Measurements from ENCODE around the gene ZNF892.

- TF ChIP-seq POLR2AphosphoS5 (IDR thresholded peaks at IDR 0.05; ENCODE audit: low read depth, low read length) = no peak
- no peak for TF ChIP-seq REST (IDR thresholded peaks at IDR 0.05; ENCODE audit: insufficient read depth in 1 of 2, low read depth in 2 of 2, low read length in 2 of 2)
These were observed 47.5 kb upstream of the ZNF892 start, which contains the start of gene ZNF514 for GRCh38 chr2:95159690-95160449.
